NCI-H2171 (cell line): Measurements from ENCODE around the gene MAFF.
"Not testable (repeated sequence)": the region's sequence is repeated elsewhere in the genome, so short reads cannot be mapped to it uniquely, and the experiment has no call there.

Source experiments
- DNase-seq: peaks from one replicate; lab custom pipeline; 2025; lab: John Stamatoyannopoulos, UW

Gene MAFF

DNA sequence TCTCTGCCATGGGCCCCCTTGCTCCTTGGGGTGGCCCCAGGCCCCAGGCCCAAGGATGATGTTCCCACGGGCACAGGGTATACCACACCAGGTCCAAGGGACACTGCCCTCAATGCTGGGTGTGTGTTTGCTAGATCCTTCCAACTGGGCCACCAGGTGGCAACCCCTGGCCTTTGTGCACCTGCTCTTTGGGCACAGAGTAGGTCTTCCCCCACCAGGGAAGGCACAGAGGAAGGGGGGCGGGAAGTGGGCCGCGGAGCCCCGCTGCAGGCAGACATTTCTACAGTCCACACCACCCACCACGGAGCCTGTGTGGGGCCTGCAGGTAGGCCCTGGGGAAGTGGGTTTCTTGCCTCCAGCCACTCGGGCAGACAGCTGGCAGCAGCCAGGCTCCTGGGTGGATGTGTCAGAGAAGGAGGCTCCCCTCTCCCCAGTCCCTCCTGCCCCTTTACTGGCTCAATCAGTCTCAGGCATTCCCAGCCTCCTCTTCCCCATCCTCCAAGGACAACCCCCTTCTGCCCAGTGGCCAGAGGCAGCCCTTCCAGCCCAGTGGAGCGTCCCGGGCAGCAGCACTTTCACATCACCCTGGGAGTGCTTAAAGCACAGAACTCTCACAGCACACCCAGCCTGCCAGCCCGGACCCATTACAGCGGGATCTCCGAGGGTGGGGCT, 21.6 kb downstream of the MAFF start:
- no peak for DNase-seq

DNA sequence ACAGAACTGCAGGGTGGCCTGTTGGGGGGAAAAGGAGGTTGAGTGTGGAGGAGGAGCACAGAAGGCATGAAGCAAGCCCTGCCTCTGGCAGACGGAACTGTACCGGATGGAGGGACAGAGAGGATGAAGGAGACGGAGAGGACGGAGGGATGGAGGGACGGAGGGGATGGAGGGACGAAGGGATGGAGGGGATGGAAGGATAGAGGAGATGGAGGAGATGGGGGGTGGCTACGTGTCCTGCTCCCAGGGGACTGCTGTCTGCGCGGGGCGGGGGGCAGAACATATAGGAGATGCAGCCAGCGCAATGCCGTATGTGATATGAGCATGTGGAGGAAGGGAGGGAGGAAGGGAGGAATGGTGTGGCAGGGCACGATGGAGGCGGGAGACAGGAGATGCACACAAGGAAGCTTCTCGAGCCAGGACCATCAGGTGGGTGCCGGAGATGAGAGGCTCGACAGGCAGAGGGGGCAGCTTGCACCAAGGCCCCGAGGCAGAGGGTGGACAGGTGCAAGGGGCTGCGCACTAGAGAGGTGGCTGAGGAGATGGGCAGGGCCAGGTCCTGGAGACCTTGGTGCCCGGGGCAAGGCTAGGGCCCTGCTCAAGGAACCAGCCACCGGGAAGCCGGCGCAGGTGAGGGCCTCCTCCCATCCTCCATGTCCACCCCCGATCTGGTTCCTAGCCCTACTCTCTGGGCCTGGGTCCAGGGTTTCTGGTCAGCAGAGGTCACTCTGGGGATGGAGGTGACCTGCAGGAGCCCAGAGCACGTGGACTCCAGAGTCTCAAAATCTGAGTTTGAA, 25.3 kb downstream of the MAFF start:
- DNase-seq, result no peak

DNA sequence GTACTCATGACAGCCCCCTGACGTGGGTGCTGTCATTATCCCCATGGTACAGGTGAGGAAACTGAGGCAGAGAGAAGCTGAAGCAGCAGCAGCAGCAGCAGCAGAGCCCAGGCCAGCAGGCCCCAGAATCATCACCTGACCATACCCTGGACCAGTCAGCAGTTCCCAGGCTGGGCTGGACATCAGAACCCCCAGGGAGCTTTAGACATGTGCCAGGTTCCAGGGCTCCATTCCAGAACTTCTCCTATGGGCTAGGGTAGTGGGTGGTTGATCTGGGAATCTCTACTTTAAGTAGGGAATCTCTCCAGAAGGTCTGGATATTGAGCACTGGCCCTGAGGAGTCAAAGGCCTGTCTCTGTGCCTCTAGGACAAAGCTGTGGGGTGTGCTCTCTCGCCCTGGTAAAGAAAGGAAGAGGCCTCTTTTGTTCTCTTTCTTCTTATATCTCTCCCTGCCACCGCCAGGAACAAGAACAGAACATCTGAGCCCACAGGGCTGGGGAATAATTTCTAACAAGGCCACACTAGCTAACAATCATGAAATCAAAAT, 26.6 kb downstream of the MAFF start:
- no peak for DNase-seq

DNA sequence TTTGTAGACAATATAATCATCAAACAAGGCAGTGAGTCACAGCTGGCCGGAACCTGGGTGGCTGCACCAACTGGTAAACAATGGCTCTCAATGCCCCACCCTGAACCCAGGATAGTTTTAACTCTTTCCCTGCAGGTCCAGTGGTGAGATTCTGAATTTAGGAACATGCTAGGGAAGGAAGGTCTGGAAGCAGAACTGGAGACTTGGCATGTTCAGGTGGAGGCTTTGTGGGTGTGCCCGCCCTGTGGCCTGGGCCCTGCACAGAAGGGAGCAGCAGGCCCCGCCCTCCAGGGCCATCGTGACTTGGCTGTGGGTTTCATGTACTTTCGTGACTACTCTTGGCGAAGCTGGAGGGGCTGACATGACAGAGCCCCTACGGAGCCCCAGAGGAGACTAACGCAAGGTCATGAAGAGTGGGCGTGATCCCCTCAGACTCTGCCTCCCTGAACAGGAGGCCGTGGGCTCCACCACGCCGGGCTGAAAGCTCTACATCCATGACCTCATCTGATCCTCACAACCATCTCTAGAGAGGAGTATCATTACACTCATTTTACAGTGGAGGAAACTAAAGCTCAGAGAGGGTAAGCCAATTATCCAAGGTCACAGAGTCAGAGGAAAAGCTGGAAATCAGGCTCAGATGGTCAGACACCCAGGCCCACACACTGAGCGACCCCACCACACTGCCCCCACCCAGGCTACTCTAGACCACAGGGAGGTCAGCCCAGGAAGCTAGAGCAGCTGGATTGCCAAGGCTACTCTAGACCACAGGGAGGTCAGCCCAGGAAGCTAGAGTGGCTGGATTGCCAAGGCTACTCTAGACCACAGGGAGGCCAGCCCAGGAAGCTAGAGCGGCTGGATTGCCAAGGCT, 27.3 kb downstream of the MAFF start:
- no peak for DNase-seq

DNA sequence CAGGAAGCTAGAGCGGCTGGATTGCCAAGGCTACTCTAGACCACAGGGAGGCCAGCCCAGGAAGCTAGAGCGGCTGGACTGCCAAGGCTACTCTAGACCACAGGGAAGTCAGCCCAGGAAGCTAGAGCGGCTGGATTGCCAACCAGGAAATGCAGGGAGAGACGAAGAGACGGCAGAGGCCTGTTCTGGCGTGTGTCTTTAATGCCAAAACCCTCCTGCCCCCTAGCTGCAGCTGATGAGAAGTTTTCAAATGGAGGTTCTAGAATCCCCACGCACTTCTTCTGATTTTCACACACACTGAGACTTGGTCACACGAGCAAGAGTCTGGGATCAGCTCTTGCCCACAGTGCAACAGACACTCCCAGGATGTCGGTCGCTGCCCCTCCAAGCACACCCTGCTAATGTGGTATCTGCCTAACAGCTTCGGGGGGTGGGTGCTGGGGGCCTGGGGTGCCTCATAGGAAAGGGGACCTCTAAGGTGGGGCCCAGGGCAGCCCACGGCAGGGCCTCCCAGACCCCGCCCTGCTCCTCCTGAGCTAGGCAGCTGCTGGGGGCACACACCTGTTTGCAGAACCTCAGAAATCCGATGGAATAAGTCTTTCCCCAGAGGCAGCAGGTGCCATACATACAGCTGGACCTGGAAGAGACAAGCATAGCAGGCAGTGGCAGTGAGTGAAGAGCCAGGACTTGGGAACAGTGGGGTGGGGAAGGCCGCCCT, 28.5 kb downstream of the MAFF start:
- no peak for DNase-seq

DNA sequence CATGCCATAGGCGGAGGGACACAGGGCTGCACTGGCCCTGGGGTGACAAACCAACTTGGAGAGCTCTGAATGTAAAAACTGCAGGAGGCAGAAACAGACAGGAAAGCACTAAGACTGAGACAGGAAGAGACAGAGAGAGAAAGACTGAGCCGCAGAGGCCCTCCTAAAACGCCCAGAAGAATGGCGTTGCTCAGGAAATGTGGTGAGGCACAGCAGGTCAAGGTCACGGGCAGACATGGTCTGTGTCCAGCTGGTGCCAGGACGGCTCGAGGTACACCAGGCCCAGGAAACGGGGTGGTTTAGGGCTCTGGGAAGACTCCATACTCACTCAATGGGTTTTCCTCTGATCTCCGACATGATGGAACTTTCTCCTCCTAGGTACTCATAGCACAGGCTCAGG, 29.1 kb downstream of the MAFF start:
- no peak for DNase-seq

DNA sequence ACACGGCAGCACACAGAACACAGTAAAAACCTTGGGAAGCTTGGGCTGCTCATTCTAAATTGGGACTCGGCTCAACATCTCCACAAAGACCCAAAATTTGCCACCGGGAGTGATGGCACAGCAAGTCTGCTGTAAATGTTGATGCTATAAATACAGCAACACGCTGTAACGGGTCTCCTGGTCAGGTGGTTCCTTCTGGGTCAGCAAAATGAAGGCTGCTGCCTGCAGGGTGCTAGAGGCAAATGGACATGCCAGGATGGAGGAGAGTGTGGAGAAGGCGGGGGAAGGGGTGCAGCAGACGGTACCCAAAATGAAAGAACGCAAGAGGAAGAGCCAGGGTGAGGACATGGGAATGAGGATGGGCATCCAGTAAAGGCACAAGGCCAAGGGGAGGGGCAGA, 30.4 kb downstream of the MAFF start:
- no peak for DNase-seq

DNA sequence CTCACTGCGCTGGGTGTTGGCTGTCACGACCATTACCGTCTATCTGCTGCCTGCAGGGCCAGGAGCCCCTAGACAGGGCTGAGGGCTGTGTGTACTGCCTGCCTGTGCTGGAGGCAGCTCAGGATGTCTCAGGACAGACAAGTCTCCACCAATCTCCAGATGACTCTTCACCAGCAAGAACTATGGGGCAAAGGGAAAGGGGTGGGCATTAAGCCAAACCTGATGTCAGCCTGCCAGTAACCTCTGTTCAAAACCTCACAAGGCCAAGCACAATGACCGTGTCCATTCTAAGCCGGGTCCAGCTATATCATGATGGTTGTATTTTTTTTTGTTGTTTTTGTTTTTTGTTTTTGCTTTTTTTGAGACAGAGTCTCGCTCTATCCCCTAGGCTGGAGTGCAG, 31.6 kb downstream of the MAFF start:
- DNase-seq, result no peak

DNA sequence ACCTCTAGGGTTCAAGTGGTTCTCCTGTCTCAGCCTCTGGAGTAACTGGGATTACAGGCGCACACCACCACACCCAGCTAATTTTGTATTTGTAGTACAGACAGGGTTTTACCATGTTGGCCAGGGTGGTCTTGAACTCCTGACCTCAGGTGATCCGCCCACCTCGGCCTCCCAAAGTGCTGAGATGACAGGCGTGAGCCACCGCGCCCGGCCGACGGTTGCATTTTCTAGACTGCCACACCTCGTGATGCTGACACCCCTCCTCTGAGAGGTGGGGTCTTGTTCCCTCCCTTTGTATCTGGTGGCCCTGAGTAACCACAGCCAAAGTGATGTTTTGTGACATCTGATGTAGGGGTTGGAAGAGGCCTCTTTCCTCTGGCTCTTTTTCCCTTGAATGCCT, 32.1 kb downstream of the MAFF start:
- not testable (repeated sequence) for DNase-seq

DNA sequence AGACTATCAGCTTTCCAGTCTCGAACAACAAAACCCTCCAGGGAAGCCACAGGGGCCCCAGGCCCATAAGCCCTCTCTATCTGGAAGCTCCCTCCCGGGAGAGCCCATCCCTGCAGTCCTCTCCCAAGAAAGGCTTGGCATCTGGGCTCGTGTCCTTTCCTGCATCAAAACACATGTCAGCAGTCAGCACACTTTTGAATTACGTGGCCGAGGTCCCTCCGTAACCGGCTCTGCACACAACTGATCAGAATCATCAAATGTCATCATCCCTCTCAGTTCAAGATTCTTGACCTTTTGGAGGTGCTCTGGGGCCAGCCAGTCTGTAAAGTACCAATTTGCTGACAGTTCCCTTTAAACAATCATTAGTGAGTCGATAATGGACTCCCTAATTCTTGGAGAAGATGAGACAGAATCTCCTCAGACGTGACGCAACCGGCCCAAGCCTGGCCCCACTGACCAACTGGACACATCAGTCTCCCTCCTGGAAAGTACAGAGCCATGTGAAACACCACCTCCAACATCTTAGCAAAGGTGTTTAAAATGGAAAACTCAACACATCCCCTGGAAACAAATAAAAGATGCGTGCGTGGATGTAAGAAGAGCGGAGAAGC, 33.6 kb downstream of the MAFF start:
- no peak for DNase-seq

DNA sequence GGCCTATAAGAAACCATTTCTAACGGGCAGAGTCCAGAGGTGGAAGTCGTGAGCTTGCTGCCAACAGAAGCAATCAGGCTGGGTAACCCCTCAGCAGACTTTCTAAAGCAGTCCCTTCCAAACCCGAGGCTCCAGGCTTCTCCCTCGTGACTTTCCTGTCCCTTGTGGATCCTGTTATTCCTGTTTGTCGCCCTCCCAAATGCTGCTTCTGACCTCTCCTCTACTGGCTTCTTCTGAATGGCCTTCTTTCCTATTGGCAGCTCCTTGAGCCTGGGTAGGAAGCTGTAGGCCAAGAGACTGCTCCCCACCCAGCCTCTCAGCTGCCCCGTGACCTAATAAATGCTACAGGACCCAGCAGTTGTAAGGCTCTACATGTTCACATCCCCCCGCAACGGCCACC, 35.0 kb downstream of the MAFF start:
- no peak for DNase-seq

DNA sequence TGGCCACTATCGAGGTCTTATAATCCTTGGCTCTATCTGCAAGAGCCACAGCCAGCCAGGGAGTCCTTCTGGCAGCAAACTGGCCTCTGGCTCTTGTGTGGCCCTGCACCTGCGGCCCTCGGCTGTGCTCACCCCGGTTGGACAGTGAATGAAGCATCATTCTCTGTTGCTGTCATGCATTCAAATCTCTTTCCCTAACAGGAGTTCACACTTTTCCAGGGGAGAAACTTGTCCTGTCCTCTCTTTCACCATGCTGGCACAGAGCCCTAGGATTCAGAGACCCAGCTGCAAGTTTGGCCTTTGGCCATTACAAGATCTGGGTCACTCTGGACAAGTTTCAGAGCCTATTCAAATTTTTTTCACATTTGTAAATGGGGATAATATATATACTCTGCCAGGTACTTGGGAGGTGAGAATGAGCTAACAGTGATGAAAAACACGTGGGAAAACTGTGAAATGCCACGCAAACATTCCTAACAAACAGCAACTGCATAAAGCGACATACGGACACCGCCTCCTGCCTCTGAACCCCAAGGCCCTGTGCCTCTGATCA, 36.8 kb downstream of the MAFF start:
- no peak for DNase-seq

DNA sequence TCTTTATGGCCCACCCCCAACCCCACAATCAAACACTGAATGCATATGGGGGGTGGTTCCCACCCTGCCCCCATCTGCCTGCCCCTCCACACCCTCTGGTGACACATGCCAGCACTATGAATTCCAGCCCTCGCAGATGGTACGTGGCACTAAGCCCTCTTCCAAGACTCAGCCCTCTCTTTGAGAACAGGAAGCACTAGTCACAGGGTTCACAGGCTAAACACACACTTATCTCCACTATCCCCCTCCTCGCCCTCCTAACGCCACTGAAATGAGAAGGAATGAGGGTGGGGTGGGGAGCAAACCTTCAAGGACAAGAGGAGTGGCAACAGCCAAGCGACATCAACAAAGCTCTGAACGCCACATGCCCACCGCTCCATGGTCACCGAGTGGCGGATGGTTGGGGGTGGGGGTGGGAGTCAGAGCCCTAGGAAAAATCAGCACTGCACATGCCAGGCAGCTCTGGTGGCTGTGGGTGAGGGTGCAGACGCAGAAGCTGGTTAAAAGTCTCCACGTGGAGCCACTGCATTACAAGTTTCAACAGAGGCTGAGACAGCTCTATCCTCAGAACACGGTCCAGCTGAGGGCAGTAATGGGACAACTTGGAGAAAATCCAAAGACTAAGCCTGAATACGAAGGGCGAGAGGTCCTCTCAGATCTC, 37.4 kb downstream of the MAFF start:
- DNase-seq, result no peak

DNA sequence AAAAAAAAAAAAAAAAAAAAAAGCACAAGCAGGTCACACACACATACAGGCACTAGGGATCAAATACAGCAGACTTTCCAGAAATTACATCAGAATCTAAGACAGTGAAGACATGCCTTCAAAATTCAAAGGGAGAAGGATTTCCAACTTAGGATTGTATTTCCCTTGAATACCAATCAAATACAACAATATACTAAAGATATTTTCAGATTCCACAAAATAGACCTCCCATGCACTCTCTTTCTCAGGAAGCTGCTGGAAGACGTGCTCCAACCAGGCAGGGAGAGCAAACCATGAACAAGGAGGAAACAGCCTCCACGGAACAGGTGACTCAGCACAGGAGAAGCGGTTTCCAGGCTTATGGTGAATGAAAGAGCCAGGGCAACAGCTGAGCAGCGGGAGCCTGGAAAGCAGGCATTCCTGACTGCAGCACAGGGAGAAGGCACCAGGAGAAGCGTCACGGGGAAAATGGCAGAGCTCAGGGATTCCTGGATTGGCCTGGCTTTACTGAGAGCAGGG, 39.0 kb downstream of the MAFF start:
- no peak for DNase-seq

DNA sequence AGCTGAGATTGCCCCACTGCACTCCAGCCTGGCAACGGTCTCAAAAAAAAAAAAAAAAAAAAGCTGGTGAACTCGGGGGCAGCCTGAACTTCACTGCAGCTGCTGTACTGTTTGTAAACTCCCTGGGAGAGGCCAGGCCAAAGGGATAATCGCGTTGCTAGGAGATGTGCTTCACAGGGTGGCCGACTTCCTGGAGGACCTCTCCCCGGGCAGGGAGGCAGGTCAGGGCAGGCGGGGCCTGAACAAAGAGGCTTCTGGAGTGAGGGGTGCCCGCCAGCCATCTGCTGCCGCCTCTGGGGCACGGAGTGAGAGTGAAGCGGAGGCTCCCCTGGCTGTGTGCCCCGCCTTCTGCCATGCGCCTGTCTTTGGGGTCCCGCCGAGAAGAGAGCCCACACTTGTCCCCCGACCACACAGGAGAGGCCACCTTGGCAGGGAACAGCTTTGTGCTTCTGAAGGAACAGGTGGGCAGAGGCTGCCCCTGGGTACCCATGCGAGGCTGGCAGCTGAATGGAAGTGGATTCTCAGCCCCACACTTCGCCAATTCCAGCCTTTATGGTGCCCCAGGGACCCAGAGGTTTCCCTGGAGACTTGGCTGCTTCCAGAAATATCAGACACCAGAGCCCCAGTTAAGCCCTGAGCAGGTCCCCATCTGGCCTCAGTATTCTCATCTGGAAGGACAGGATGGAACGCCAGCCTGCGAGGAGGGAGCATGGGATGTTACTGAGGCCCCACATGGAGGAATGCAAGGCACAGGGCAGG, 41.4 kb downstream of the MAFF start:
- peak; percentile 100 for DNase-seq

DNA sequence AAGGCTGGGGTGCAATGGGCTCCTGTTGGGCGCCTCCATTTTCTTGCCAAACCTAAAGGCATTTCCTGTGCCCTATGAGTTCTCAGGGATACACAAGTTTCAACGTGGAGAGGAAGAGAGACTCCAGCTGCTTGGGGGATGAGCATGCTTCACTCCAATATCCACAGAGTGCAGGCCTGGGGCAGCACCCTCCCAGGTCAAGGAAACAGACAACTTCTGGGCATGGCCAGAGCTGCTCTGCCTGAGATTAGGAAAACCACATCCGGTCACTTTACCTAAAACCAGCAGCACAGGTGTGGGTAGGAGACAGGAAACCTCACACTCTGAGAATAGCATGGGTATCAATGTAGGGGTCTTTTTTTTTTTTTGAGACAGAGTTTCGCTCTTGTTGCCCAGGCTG, 42.3 kb downstream of the MAFF start:
- no peak for DNase-seq

DNA sequence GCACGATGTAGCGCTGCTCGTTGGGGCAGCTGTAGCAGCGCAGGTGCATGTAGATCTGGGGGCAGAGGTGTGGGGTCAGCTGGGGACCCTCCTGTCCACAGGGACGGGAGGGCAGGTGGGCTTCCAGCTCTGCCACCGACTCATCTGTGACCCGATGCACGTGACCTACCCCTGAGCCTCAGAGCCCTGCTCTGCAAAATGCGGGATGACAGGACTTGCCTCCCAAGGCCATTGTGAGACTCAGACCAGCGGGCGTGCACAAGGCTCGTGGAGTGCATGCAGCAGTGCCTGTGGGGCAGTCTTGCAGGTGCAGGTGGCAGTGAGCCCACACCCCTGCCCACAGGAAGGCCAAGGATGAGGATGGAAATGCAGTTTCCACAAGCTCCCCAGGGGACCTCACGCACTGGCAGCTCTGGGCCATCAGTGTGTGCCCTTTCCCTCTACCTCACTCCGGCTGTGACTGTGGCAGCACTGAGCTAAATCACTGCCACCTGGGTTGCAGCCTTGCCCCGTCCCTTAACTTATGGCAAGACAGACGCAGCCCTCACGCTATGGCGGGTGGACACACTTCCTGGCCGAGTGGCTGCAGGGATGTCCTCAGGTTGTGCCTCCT, 44.4 kb downstream of the MAFF start:
- DNase-seq, result no peak

DNA sequence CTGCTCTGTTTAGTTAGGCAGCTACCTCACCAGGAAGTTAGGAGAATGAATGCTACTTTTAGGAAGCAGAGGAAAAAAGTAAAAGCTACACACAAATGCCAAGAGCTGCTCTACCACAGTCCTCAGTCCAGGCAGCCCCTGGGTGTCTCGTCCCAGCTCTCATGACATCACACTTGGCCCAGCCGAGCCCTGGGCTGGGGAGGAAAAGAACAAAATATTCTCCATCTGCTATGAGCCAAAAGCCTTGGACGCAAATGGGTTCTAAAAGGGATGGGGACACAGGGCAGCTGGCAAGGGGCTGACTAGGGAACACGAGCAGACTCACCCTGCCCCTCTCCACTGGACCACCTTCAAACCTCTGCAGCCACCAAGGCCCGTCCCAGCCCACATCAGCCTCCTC, 44.9 kb downstream of the MAFF start:
- no peak for DNase-seq

DNA sequence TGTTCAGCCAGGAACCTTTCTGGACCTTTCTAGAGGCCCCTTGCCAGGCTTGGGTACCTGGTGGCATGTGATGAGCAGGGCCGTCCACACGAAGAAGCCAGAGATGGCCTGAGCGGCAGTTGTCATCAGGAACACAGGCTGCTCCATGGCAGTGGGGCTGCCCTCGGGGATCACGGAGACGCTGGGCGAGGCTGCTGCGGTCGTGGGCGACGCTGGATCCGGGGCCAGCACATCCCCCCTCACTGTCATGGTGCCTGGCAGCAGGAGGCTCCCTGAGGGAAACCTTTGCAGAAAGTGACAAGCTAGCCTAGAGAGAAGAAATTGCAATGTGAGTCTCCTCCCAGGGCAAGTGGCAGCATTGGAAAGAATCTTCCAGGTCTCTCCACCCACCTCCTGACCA, 45.9 kb downstream of the MAFF start:
- no peak for DNase-seq
